Transverse colon (tissue), 4 donors: ENCODE results near the gene FSTL3. TPM values are rescaled to one million over a fixed set of nuclear protein-coding genes. Genes with fewer than 3 reads are reported as not detected.

Source experiments
- DNase-seq: peaks from one replicate; pipeline ENCODE4 v3.0.0-alpha.2; 2019
- H3K27ac ChIP-seq, 4 donors: fragments of 200-600 bp; sonication (generic); 2 replicates each; pipeline ENCODE4 v1.5.1; 2016 to 2018; ENCODE audit warnings: inconsistent platforms in 4 of 4
- H3K27me3 ChIP-seq: fragments of 200-600 bp; sonication (generic); 2 replicates; pipeline ENCODE4 v1.5.1; 2017; ENCODE audit warnings: inconsistent platforms
- H3K36me3 ChIP-seq, 4 donors: fragments of 200-600 bp; sonication (generic); 2 replicates each; pipeline ENCODE4 v1.5.1; 2017 to 2019; ENCODE audit warnings: inconsistent platforms in 4 of 4
- H3K4me1 ChIP-seq, 4 donors: fragments of 200-600 bp; sonication (generic); 2 replicates each; pipeline ENCODE4 v1.5.1; 2017 to 2020; ENCODE audit warnings: inconsistent platforms in 4 of 4
- H3K4me3 ChIP-seq, 4 donors: fragments of 200-600 bp; sonication (generic); 1 replicate in 1 of 4; 2 replicates in 3 of 4; pipeline versions ENCODE4 v1.5.1 to v1.6.1; 2017 to 2019; ENCODE audit warnings: inconsistent platforms in 4 of 4
- H3K9me3 ChIP-seq, 2 donors: fragments of 200-600 bp; sonication (generic); 2 replicates each; pipeline ENCODE4 v1.5.1; 2017 to 2019; ENCODE audit warnings: inconsistent platforms in 2 of 2
- EP300 ChIP-seq: sonication (generic); formaldehyde crosslinking; IDR thresholded peaks from one replicate; pipeline ENCODE4 v1.6.1; 2017; ENCODE audit warnings: antibody characterized with exemption, low read depth
- POLR2A ChIP-seq: fragments of 450-650 bp; IDR thresholded peaks from one replicate; pipeline ENCODE4 v1.6.1; 2016; ENCODE audit warnings: antibody characterized with exemption, mild to moderate bottlenecking, moderate library complexity
- POLR2AphosphoS5 ChIP-seq, 3 donors: sonication (generic); formaldehyde crosslinking; IDR thresholded peaks; one replicate each; pipeline ENCODE4 v1.6.1; 2016; ENCODE audit warnings: antibody characterized with exemption in 3 of 3
- WGBS, 2 donors: methylation state at CpG; one replicate each; pipeline ENCODE4 v1.1.5; 2018; ENCODE audit warnings: low coverage in 1 of 2; 5-methylcytosine and 5-hydroxymethylcytosine counted together
- in situ Hi-C, 4 donors: fragments of 200-750 bp; cut with MboI; loops; one replicate each; pipeline versions ENCODE4 v1.15.0 to v1.15.1; 2017; ENCODE audit warnings: low sequenced_read_pairs in 3 of 4, low pct_ligation_motif_present in 1 of 4, low pct_unique_long_range_greater_than_20kb in 1 of 4
- intact Hi-C: fragments of 100-400 bp; cut with DNase I; formaldehyde crosslinking; loops from one replicate; pipeline ENCODE4 v1.15.1; 2023; ENCODE audit warnings: low total_unique reads
- total RNA-seq, 4 donors: library from RNA; depleted of rRNA; stranded (reverse); fragments of >200 nt; gene quantifications; one replicate each; pipeline ENCODE4 v1.1.0, GENCODE V29; 2016
- TF ChIP-seq, protein P1 (sequence below), 5 experiments: fragments of 200-600 bp in 3 of 5; fragments of 450-650 bp in 2 of 5; sonication (generic) in 3 of 5; IDR thresholded peaks; 1 replicate in 2 of 5; 2 replicates in 3 of 5; pipeline ENCODE4 v1.5.1; 2016 to 2017; ENCODE audit warnings: antibody characterized with exemption in 5 of 5, inconsistent platforms in 3 of 5, mild to moderate bottlenecking in 2 of 5, moderate library complexity in 1 of 5

Gene FSTL3
- total RNA-seq, 4 donors from 2014 or later, result 14.1 to 37.9 (median 31.2) TPM

DNA sequence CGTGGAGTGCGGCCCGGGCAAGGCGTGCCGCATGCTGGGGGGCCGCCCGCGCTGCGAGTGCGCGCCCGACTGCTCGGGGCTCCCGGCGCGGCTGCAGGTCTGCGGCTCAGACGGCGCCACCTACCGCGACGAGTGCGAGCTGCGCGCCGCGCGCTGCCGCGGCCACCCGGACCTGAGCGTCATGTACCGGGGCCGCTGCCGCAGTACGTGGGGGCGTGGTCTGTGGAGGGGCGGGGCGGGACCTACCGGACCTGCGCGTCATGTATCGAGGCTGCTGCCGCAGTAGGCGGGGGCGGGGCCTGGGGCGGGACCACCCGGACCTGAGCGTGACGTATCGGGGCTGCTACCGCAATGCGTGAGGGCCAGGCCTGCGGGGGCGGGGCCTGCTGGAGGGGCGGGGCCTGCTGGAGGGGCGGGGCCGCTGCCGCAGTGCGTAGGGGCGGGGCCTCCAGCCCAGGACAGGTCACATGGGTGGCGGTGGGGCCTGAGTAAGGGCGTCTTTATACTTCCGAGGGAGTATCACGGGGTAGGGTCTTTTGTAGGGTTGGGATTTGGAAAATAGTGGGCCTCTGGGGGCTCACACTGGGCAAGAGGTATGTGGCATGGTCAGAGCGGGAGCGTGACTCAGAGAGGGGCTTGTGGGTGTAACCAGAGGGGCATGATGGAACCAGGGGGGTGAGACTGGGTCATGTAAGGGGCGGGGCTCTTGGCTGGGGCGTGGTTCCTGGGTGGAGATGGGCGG is 4.3 kb downstream of the FSTL3 start:
- intact Hi-C loops (no loop called here), in situ Hi-C loops (no loop called here)
- H3K9me3 ChIP-seq, result no peaks in the 10 kb centered on the region
- peak; percentile 100 for DNase-seq
- H3K4me3 ChIP-seq, result peak overlapping the region; percentile 50 to 94 (median 87)
- TF ChIP-seq, protein P1, sequence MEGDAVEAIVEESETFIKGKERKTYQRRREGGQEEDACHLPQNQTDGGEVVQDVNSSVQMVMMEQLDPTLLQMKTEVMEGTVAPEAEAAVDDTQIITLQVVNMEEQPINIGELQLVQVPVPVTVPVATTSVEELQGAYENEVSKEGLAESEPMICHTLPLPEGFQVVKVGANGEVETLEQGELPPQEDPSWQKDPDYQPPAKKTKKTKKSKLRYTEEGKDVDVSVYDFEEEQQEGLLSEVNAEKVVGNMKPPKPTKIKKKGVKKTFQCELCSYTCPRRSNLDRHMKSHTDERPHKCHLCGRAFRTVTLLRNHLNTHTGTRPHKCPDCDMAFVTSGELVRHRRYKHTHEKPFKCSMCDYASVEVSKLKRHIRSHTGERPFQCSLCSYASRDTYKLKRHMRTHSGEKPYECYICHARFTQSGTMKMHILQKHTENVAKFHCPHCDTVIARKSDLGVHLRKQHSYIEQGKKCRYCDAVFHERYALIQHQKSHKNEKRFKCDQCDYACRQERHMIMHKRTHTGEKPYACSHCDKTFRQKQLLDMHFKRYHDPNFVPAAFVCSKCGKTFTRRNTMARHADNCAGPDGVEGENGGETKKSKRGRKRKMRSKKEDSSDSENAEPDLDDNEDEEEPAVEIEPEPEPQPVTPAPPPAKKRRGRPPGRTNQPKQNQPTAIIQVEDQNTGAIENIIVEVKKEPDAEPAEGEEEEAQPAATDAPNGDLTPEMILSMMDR (IDR thresholded peaks at IDR 0.05), result peak in 4 of 5 experiments; percentile 27 to 59 (median 30)
- TF ChIP-seq POLR2A (peak; percentile 57), EP300 (no peak), POLR2AphosphoS5 (IDR thresholded peaks at IDR 0.05) (peak; percentile 82 to 88 (median 86))
- no peaks in the 10 kb centered on the region for H3K36me3 ChIP-seq
- peaks cover 22% of the 10 kb centered on the region for H3K27me3 ChIP-seq
- 0% methylated on average over 47 of the region's 70 CpGs; no CpG with 5 or more reads in 1 of the 2 donors for WGBS, 2 donors
- H3K4me1 ChIP-seq, result peaks cover 7 to 32% (median 24%) of the 10 kb centered on the region in 4 donors
- H3K27ac ChIP-seq, result peak overlapping the region; percentile 94 to 99 (median 97)

DNA sequence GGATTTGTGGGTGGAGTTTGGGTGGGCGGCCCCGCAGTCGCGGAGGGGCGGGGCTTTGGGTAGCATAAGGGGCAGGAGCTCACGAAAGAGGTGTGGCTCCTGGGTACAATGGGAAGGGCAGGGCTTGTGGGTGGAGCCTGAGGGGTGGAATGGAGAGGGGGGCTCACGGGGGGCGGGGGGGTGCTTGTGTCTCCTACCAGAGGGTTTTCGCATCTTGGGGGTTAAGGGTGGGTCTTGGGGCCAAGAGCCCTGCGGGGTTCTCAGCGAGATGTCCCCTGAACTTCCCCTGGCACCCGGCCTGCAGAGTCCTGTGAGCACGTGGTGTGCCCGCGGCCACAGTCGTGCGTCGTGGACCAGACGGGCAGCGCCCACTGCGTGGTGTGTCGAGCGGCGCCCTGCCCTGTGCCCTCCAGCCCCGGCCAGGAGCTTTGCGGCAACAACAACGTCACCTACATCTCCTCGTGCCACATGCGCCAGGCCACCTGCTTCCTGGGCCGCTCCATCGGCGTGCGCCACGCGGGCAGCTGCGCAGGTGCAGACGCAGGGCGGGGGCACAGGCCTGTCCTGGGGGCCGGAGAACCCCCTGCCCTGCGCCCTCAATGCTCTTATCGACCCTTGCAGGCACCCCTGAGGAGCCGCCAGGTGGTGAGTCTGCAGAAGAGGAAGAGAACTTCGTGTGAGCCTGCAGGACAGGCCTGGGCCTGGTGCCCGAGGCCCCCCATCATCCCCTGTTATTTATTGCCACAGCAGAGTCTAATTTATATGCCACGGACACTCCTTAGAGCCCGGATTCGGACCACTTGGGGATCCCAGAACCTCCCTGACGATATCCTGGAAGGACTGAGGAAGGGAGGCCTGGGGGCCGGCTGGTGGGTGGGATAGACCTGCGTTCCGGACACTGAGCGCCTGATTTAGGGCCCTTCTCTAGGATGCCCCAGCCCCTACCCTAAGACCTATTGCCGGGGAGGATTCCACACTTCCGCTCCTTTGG is 5.1 kb downstream of the FSTL3 start:
- peaks cover 15% of the 10 kb centered on the region for H3K27me3 ChIP-seq
- no peaks in the 10 kb centered on the region for H3K9me3 ChIP-seq
- WGBS, 2 donors, result 62% methylated on average over 45 of the region's 54 CpGs; no CpG with 5 or more reads in 1 of the 2 donors
- in situ Hi-C loops (no loop called here), intact Hi-C loops (no loop called here)
- peak; percentile 92 for DNase-seq
- H3K36me3 ChIP-seq, result no peaks in the 10 kb centered on the region
- TF ChIP-seq POLR2A (no peak), POLR2AphosphoS5 (IDR thresholded peaks at IDR 0.05) (no peak)
- TF ChIP-seq, protein P1 (IDR thresholded peaks at IDR 0.05), result no peak
- H3K27ac ChIP-seq, result peak overlapping the region; percentile 94 to 99 (median 97)
- H3K4me3 ChIP-seq, result peak overlapping the region in 2 of 4 donors; percentile 88 to 94
- H3K4me1 ChIP-seq, result peaks cover 3 to 27% (median 18%) of the 10 kb centered on the region in 4 donors

DNA sequence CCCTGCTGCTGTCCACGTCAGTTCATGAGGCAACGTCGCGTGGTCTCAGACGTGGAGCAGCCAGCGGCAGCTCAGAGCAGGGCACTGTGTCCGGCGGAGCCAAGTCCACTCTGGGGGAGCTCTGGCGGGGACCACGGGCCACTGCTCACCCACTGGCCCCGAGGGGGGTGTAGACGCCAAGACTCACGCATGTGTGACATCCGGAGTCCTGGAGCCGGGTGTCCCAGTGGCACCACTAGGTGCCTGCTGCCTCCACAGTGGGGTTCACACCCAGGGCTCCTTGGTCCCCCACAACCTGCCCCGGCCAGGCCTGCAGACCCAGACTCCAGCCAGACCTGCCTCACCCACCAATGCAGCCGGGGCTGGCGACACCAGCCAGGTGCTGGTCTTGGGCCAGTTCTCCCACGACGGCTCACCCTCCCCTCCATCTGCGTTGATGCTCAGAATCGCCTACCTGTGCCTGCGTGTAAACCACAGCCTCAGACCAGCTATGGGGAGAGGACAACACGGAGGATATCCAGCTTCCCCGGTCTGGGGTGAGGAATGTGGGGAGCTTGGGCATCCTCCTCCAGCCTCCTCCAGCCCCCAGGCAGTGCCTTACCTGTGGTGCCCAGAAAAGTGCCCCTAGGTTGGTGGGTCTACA is 6.6 kb downstream of the FSTL3 start:
- Histone ChIP-seq H3K27me3 (peaks cover under 1% of the 10 kb centered on the region), H3K4me1 (peaks cover 3 to 14% (median 10%) of the 10 kb centered on the region in 4 donors), H3K36me3 (no peaks in the 10 kb centered on the region), H3K9me3 (no peaks in the 10 kb centered on the region), H3K27ac (no peak overlapping the region), H3K4me3 (no peak overlapping the region)
- WGBS, 2 donors, result 68% methylated on average over 22 of the region's 25 CpGs; no CpG with 5 or more reads in 1 of the 2 donors
- intact Hi-C loops (no loop called here), in situ Hi-C loops (no loop called here)
- no peak for DNase-seq
- TF ChIP-seq, protein P1 (IDR thresholded peaks at IDR 0.05), result no peak
- TF ChIP-seq EP300 (no peak), POLR2A (no peak), POLR2AphosphoS5 (IDR thresholded peaks at IDR 0.05) (no peak)
